ENCODE measurements around the gene APH1A.

- TF ChIP-seq POLR2A (IDR thresholded peaks at IDR 0.05) (no peak), CTCF (IDR thresholded peaks at IDR 0.05 in 4 of 5, conservative IDR thresholded peaks at IDR 0.05 in 1 of 5) (no peak)
Observed at GRCh38 chr1:150225546-150225945, 43.3 kb downstream of the APH1A start.
